CD4-positive, alpha-beta T cell treated with Interleukin-10 for 1 hour (primary cell): ENCODE data around the gene PSMB7.

ENCODE experiments used
- DNase-seq: peaks from one replicate; pipeline ENCODE4 v3.0.0-alpha.2; 2020

Gene PSMB7

DNA sequence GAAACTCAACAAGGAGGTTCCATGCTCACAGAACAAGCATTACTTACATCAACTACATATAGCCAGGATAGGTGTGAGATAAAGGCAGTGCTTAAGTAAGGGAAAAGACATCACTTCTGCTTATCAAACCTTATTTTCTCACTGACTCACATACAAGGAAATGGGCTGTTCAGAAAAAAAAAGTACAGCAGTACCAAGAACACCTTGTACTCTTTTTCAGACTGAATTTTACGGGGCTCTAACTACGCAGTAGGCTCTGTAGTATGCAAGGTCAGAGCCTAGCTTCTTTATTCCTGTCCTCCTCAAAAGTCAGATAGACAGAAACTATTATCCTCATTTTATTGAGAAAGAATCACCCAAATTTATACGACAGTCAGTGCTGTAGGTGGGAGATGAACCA lies 5.8 kb downstream of the PSMB7 start:
- no peak for DNase-seq

DNA sequence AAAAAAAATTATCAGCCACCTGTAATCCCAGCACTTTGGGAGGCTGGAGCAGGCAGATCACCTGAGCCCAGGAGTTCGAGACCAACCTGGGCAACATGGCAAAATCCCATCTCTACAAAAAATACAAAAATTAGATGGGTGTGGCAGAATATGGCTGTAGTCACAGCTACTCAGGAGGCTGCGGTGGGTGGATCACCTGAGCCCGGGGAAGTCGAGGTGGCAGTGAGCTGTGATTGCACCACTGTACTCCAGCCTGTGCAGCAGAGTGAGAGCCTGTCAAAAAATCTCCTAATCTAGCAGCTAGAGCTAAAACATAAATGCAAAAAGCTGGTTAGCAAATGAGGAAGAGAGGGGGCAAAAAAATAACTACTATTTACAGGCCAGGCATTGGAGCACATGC lies 12.0 kb downstream of the PSMB7 start:
- no peak for DNase-seq

DNA sequence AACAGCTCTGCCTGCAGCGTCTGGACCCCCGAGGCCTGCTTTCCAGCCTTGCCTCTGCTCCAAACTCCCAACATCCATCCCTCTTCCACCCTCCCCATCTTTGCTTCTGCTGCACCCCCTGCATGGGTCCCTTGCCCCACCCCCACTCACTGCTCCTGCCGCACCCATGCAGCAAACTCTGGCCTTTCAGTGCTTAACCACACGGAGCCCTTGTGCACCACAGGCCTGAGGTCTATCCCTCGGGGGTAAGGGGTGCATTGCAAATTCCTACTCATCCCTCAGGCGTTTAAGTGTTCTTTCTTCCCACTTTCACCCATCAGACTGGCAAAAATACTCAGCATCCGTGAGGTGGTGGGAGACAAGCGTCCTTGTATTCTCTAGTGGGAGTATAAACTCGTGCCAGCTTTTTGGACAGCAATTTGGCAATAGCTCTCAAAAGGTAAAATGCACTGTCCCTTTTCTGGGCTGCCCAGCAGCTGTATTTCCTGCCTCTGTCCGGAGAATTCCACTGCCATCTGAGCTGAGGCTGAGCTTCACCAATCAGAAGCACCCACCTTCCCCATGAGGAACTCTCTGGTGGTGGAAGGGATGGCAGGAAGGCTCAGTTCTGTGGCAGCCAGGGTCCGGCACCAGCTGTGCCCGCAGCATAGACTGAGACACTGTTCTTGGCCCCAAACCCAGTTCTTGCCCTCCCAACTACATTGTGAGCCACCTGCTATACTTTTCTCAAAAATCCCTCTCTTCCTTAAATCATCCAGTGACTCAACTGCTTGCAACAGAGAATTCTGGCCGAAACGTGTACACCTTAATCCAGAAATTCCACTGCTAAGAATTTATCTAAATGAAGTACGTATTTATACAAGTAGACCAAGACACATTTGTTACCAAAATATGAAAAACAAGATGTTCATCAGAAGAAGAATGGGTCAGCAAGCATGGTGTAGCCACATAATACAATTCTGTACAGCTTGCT lies 15.0 kb downstream of the PSMB7 start:
- no peak for DNase-seq

DNA sequence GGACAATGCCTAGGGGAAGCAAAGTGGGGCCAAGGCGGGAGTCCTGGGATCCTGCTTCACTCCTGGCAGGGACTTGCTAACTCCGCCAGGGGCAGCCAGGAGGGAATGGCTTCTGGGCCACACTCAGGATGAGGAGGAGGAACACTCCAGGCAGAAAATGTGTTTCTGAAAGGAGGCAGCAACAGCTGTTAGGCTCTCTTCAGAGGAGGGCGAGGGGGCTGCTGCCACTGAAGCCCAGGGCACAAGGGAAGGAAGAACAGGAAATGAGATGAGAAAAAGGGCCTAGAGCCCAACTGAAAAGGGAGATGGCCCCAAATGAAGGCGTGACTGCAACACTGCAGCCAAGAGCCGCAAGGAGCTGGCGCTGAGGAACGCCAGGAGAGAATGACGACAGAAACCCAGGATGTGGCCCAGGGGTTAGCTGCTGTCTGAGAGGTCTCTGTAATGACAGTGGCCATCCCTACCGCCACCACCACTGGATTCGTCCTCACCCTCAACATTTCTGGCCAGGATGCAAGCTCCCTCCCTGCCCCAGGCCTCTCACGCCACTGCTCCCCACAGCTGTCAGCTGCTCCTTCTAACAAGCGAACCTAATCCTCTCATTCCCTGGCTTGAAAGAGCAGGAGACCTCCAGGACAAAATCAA lies 15.8 kb downstream of the PSMB7 start:
- DNase-seq = no peak

DNA sequence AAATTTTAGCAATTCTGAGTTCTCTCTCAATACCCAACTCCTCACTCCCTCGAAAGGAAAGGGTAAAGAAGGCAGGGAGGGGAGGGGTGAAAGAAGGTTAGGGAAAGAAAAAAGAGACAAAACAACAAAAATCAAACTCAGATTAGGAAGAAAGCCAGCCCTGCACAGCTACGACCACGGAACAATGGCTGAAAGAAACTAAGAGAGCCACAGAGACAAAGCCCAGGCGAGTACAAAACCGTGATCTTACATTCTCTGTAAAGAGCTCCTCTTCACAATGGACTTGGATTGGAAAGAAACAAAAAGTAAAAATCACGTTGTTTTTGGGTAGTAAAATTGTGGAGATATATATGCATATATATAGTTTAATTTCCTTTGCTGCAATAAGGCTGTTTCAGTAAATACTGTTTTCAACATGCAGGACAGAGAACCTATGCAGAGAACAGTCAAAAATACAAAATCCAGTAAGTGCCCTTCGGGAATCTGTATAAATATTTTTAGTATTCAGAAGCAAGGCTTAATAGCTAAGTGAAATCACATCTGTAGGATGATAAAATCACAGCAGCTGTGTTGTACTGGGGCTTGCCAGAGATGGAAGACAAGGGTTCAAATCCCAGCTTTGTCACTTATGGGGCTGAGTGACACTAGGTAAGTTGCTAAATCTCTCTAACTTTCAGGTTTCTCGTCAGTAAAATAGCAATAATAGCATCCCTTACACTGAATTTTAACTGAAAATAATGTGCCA lies 16.9 kb downstream of the PSMB7 start:
- DNase-seq = no peak

DNA sequence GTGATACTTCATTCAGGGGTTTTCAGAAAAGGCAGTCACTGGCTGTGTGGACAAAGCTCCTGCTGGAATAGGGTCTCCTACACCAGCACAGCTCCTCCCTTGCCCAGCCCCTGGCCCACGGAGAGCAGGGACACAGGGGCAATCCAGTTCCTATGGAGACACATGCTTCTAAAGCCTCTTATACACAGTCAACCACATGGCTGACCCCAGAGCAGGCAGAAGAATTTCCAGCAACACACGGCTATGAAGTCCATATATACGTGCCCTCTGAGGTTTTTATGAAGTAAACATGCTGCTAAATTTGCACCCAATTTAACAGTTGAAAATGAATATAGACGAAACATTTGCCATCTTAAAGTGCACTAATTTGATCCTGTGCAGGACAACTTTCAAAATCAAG lies 19.4 kb downstream of the PSMB7 start:
- DNase-seq = no peak

GRCh38 chr9:124394596-124394995 lies 20.6 kb downstream of the PSMB7 start:
- DNase-seq = peak; percentile 13

- no peak for DNase-seq
Measured at GRCh38 chr9:124394167-124394566, 21.1 kb downstream of the PSMB7 start.

DNA sequence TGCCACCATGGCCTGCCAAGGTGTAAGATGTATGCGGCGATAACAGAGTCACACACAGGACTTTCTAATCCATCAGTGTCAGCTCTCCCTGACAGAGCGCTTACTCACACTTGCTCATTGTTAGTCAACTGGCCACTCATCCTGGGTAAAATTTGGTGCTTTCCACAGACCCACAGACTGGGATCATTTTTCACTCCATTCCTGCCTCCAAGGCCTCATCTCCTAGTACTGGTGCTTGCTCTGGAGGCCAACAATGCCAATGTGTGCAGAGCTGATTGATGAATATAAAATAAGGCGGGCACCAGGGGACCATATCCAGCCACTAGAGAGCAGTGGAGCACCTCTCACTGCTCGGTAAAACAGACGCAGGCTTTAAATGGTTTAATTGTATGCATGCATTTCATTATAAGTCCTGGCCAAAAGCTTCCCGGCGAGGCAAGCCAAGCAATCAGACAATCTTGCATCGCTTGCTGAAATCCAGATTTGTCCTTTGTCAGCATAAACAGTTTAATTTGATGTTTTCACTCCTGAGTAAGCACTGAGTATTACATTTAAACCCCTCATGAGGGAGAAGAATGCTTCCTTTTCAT lies 22.3 kb downstream of the PSMB7 start:
- DNase-seq = no peak

GRCh38 chr9:124392254-124392870 lies 22.9 kb downstream of the PSMB7 start:
- no peak for DNase-seq

DNA sequence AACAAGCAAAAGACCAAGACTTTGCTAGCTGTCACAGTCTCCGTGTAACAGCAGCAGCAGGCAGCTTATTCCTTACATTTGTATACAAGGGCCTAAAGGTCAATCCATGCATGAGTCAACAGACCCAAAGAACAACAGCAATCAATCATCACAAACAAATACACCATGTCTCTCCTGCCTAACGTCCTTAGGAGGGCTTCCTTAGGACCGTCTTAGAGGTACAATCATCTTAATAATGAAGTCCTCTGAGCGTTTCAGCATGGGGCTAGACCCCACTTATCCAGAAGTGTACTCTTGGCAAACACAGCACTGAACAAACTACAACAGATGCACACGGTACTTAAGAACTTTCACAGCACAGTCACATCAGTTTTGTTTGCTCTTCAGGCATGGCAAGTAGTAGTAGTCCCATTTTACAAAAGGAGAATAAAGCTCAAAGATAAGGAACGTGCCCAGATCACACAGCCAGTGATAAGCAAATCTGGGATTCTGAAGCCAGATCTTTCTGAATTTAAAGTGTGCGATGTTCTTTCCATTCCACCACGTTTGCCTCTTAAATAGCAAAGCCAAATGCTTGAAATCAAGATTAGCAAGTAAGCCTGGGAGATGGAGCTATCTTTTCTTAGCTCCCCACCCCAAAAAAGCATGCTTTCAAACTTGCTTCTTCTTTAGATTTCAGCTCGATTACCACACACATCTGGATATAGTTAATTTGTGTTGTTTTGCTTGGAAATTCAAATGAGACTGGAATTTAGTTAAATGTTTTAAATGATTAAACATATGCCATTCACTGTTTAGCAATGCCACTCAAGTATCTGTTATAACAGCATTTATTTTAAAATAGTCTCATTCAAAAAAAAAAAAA lies 24.2 kb downstream of the PSMB7 start:
- DNase-seq = no peak

GRCh38 chr9:124389146-124389939 lies 25.9 kb downstream of the PSMB7 start:
- DNase-seq = no peak

GRCh38 chr9:124388275-124389048 lies 26.8 kb downstream of the PSMB7 start:
- no peak for DNase-seq

DNA sequence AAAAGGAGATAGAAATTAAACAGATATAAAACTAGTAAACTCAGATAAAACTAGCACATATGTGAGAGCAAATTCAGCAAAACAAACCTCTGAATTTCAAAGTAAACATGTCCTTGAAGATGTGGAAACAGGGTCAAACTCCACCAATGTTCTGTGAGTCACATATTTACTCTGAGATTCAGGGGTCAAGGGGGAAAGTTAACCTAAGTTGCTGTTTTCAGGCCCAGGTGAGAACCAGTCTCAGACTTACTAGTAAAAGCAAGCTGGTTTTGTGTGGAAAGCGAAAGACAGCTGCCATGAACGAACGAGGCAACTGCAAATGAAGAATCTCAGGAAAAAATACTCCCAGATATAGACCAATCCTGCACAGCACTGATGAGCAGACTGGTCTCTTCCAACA lies 29.0 kb downstream of the PSMB7 start:
- no peak for DNase-seq

DNA sequence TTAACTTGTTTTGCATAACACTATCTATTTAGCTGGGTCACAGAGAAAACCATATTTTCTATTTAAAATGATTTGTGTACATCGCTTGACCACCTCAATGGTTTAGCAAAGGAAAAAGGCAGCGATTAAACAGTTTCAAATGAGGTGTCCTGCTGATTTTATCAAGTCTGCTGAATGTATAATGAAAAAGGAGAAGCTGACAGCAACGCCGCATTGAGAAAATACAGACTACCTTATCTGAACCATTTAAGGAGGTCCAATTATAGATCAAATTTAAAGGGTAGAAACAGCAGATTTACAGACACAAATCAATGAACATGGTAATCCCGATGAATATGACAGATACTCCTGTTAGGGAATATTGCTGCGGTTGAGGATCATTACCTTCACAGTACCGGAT lies 29.6 kb downstream of the PSMB7 start:
- no peak for DNase-seq

DNA sequence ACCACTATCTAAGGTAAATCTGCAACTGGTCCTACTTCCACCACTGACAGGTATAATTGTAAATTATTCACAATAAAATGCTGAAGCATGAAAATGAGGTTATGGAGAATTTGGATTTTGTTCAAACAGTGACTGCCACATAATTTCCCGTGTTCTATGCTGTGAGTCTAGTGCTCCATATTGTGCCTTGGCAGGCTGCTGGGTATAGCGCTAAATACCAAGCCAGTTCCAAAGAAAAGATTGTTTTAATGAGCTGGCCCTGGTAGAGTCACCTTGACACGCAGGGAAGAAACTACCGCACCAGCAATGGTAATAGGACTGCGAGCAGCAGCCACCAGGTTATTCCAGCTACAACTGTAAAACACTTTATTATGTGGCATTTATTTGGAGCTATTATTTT lies 30.4 kb downstream of the PSMB7 start:
- DNase-seq = no peak

GRCh38 chr9:124384210-124384609 lies 31.0 kb downstream of the PSMB7 start:
- DNase-seq = no peak

DNA sequence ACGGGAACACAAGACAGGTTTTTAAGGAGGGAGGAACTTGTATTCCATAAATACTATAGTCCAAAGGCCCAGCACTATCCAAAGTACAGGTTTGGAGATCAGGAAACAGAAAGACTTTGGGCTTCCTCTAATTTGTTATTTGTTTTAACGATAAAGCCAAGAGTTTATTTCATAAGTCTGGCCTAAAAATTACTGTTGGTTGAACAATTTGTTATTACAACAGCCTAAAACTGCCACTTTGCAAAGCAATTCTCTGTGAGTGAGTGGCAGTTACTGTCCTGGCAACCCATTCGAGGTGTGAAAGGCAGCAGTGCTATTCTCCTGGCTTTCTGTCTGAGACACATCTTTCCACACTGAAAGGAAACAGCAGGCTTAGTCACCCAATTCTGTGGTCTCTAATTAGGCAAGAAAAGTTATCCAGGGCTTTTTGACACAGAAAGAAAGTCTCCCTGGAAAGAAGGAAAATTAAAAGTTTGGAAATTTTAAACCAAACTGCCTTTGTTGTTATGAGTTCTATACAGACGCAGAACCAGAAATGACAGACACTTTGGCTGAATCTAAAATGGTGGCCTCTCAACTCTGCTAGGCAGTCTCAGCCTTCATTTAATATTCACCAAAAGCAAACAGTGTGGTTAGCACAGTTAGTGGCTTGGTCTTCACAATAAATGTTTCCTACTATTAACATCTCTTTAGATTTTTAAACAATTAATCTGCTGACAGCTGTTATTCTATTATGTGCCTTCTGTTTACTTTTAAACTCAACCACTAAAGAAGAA lies 33.9 kb downstream of the PSMB7 start:
- DNase-seq = no peak
